Measurements from ENCODE around the gene KIF27. TPM values are rescaled to one million over a fixed set of nuclear protein-coding genes. Genes with fewer than 3 reads are reported as not detected.
"Not testable (repeated sequence)": the region's sequence is repeated elsewhere in the genome, so short reads cannot be mapped to it uniquely, and the experiment has no call there.

KIF27 gene
- polyA plus RNA-seq, 1 donor, result 7.8 TPM

- DNase-seq (ENCODE audit: low read depth), result not testable (repeated sequence)
Measured at GRCh38 chr9:83804454-83804853, 116.8 kb downstream of the KIF27 start.

- not testable (repeated sequence) for DNase-seq (ENCODE audit: low read depth)
Measured at GRCh38 chr9:83803941-83804340, 117.3 kb downstream of the KIF27 start.

GRCh38 chr9:83800236-83801033 lies 120.8 kb downstream of the KIF27 start:
- DNase-seq (ENCODE audit: low read depth), result no peak

GRCh38 chr9:83794051-83794450 lies 127.2 kb downstream of the KIF27 start:
- no peak for DNase-seq (ENCODE audit: low read depth)

- no peak for DNase-seq (ENCODE audit: low read depth)
Measured at GRCh38 chr9:83792746-83793145, 128.5 kb downstream of the KIF27 start.

Other genes with a start within 250 kb of the KIF27 start
- 63.5 TPM for gene UBQLN1, start 213.5 kb downstream of the KIF27 start, polyA plus RNA-seq (ENCODE audit: insufficient read length)
- gene GKAP1, start 103.7 kb downstream of the KIF27 start, polyA plus RNA-seq (ENCODE audit: insufficient read length), result 20.2 TPM
- 431 TPM for gene HNRNPK, start 58.8 kb upstream of the KIF27 start, polyA plus RNA-seq (ENCODE audit: insufficient read length)
- gene RMI1, start 59.4 kb upstream of the KIF27 start, polyA plus RNA-seq (ENCODE audit: insufficient read length), result 7.9 TPM

Measured in forelimb muscle (tissue), 1 donor.